Neural progenitor cell (in vitro differentiated cells): Measurements from ENCODE around the gene BICD1. TPM values are rescaled to one million over a fixed set of nuclear protein-coding genes. Genes with fewer than 3 reads are reported as not detected.

Experiments
- DNase-seq: peaks from one replicate; pipeline ENCODE4 v3.0.0-alpha.2; 2016; ENCODE audit warnings: low spot score
- H2AFZ ChIP-seq: fragments of 200-600 bp; sonication (generic); replicated peaks from 2 replicates; pipeline ENCODE4 v1.6.1; 2016; ENCODE audit warnings: antibody characterized with exemption
- H3F3A ChIP-seq: fragments of 200-600 bp; sonication (generic); 2 replicates; pipeline ENCODE4 v1.6.1; 2016; ENCODE audit warnings: antibody characterized with exemption, low read depth
- H3K27ac ChIP-seq: fragments of 200-600 bp; sonication (generic); 2 replicates; pipeline ENCODE4 v1.5.1; 2016; ENCODE audit warnings: mild to moderate bottlenecking
- H3K27me3 ChIP-seq: fragments of 200-600 bp; sonication (generic); 2 replicates; pipeline ENCODE4 v1.6.1; 2016; ENCODE audit warnings: mild to moderate bottlenecking, moderate library complexity
- H3K36me3 ChIP-seq: fragments of 200-600 bp; sonication (generic); 2 replicates; pipeline ENCODE4 v1.5.1; 2016
- H3K4me1 ChIP-seq: fragments of 200-600 bp; sonication (generic); 2 replicates; pipeline ENCODE4 v1.6.1; 2016; ENCODE audit warnings: mixed run types
- H3K4me2 ChIP-seq: fragments of 200-600 bp; sonication (generic); 2 replicates; pipeline ENCODE4 v1.6.1; 2016
- H3K4me3 ChIP-seq: fragments of 200-600 bp; sonication (generic); 2 replicates; pipeline ENCODE4 v1.5.1; 2016
- H3K79me2 ChIP-seq: fragments of 200-600 bp; sonication (generic); 2 replicates; pipeline ENCODE4 v1.6.1; 2016; ENCODE audit warnings: low read depth
- H3K9ac ChIP-seq: fragments of 200-600 bp; sonication (generic); 2 replicates; pipeline ENCODE4 v1.6.1; 2016
- H3K9me3 ChIP-seq: fragments of 200-600 bp; sonication (generic); 2 replicates; pipeline ENCODE4 v1.5.1; 2016; ENCODE audit warnings: low read depth
- H4K20me1 ChIP-seq: fragments of 200-600 bp; sonication (generic); 2 replicates; pipeline ENCODE4 v1.6.1; 2016; ENCODE audit warnings: low read depth
- H3K27ac Mint-ChIP-seq: 3 replicates; pipeline ENCODE4 v1.8.0; 2021; ENCODE audit warnings: mixed read lengths
- H3K27me3 Mint-ChIP-seq: 2 replicates; pipeline ENCODE4 v1.8.0; 2022; ENCODE audit warnings: low read depth, mild to moderate bottlenecking, inconsistent platforms, moderate library complexity, mixed read lengths; ENCODE audit not compliant: insufficient read depth
- H3K36me3 Mint-ChIP-seq: 3 replicates; pipeline ENCODE4 v1.8.0; 2021; ENCODE audit warnings: mixed read lengths
- H3K4me1 Mint-ChIP-seq: 3 replicates; pipeline ENCODE4 v1.8.0; 2021; ENCODE audit warnings: mixed read lengths
- H3K4me3 Mint-ChIP-seq: 3 replicates; pipeline ENCODE4 v1.8.0; 2021; ENCODE audit warnings: mild to moderate bottlenecking, moderate library complexity, mixed read lengths
- H3K9me3 Mint-ChIP-seq: 3 replicates; pipeline ENCODE4 v1.8.0; 2020; ENCODE audit warnings: mixed read lengths
- CTCF ChIP-seq: fragments of 200-600 bp; sonication (generic); IDR thresholded peaks from 2 replicates; pipeline ENCODE4 v1.5.1; 2017; ENCODE audit warnings: antibody characterized with exemption, mild to moderate bottlenecking
- EZH2 ChIP-seq: fragments of 200-600 bp; sonication (generic); IDR thresholded peaks from 2 replicates; pipeline ENCODE4 v1.6.1; 2017; ENCODE audit warnings: antibody characterized with exemption, mild to moderate bottlenecking, moderate library complexity
- EZH2phosphoT487 ChIP-seq: fragments of 200-600 bp; sonication (generic); IDR thresholded peaks from 2 replicates; pipeline ENCODE4 v1.6.1; 2017; ENCODE audit warnings: antibody characterized with exemption
- total RNA-seq: library from RNA; depleted of rRNA; stranded (reverse); fragments of >200 nt; gene quantifications from 2 replicates; pipeline ENCODE4 v1.2.3, GENCODE V29; 2015; ENCODE audit warnings: low replicate concordance

The BICD1 gene
- total RNA-seq, 1 donor from 2014 or later, result 23.6 TPM

GRCh38 chr12:32074432-32074831 lies 32.2 kb upstream of the BICD1 start:
- no peaks in the 10 kb centered on the region for H3K79me2 ChIP-seq
- no peaks in the 10 kb centered on the region for H3K36me3 ChIP-seq
- H3K27ac Mint-ChIP-seq, result no peak overlapping the region
- H2AFZ ChIP-seq, result no peak overlapping the region
- H3K4me2 ChIP-seq, result no peak overlapping the region
- peaks cover 17% of the 10 kb centered on the region for H3K9me3 Mint-ChIP-seq
- H3K9me3 ChIP-seq, result no peaks in the 10 kb centered on the region
- H3K4me3 ChIP-seq, result no peak overlapping the region
- H3K36me3 Mint-ChIP-seq, result no peaks in the 10 kb centered on the region
- H3K27ac ChIP-seq, result no peak overlapping the region
- H3K4me1 ChIP-seq, result peaks cover 11% of the 10 kb centered on the region
- no peak for DNase-seq
- H3K4me3 Mint-ChIP-seq, result no peak overlapping the region
- no peaks in the 10 kb centered on the region for H3F3A ChIP-seq
- TF ChIP-seq EZH2 (no peak), CTCF (no peak), EZH2phosphoT487 (no peak)
- H3K9ac ChIP-seq, result no peak overlapping the region
- no peaks in the 10 kb centered on the region for H3K27me3 ChIP-seq
- H3K4me1 Mint-ChIP-seq, result no peaks in the 10 kb centered on the region
- H3K27me3 Mint-ChIP-seq, result peaks cover 4% of the 10 kb centered on the region
- no peaks in the 10 kb centered on the region for H4K20me1 ChIP-seq

GRCh38 chr12:32076941-32077340 lies 29.7 kb upstream of the BICD1 start:
- no peak overlapping the region for H3K4me3 Mint-ChIP-seq
- Histone ChIP-seq H3K9ac (no peak overlapping the region), H4K20me1 (no peaks in the 10 kb centered on the region), H3K27ac (no peak overlapping the region), H3K9me3 (no peaks in the 10 kb centered on the region), H3K79me2 (no peaks in the 10 kb centered on the region), H3K4me3 (no peak overlapping the region), H3F3A (no peaks in the 10 kb centered on the region), H3K4me1 (peaks cover 9% of the 10 kb centered on the region), H3K36me3 (no peaks in the 10 kb centered on the region), H2AFZ (peak overlapping the region; percentile 42), H3K27me3 (no peaks in the 10 kb centered on the region), H3K4me2 (no peak overlapping the region)
- no peak overlapping the region for H3K27ac Mint-ChIP-seq
- DNase-seq, result no peak
- peaks cover 3% of the 10 kb centered on the region for H3K4me1 Mint-ChIP-seq
- no peak for TF ChIP-seq EZH2phosphoT487
- no peak for TF ChIP-seq CTCF
- peaks cover 4% of the 10 kb centered on the region for H3K27me3 Mint-ChIP-seq
- no peaks in the 10 kb centered on the region for H3K36me3 Mint-ChIP-seq
- H3K9me3 Mint-ChIP-seq, result peaks cover 17% of the 10 kb centered on the region

GRCh38 chr12:32080435-32080834 lies 26.2 kb upstream of the BICD1 start:
- Histone ChIP-seq H3F3A (no peaks in the 10 kb centered on the region), H4K20me1 (no peaks in the 10 kb centered on the region), H3K27me3 (no peaks in the 10 kb centered on the region), H3K27ac (no peak overlapping the region), H3K9ac (no peak overlapping the region), H3K36me3 (no peaks in the 10 kb centered on the region), H3K79me2 (no peaks in the 10 kb centered on the region), H3K4me2 (no peak overlapping the region), H3K9me3 (no peaks in the 10 kb centered on the region), H3K4me3 (no peak overlapping the region), H2AFZ (no peak overlapping the region), H3K4me1 (peaks cover 9% of the 10 kb centered on the region)
- H3K36me3 Mint-ChIP-seq, result no peaks in the 10 kb centered on the region
- no peak overlapping the region for H3K4me3 Mint-ChIP-seq
- H3K27me3 Mint-ChIP-seq, result peaks cover 3% of the 10 kb centered on the region
- no peak for TF ChIP-seq CTCF
- H3K27ac Mint-ChIP-seq, result no peak overlapping the region
- peaks cover 3% of the 10 kb centered on the region for H3K4me1 Mint-ChIP-seq
- DNase-seq, result no peak
- no peaks in the 10 kb centered on the region for H3K9me3 Mint-ChIP-seq

GRCh38 chr12:32083489-32083888 lies 23.2 kb upstream of the BICD1 start:
- H3K27me3 ChIP-seq, result no peaks in the 10 kb centered on the region
- TF ChIP-seq EZH2, result no peak
- TF ChIP-seq EZH2phosphoT487, result no peak
- TF ChIP-seq CTCF, result no peak
- no peak for DNase-seq
- H3K79me2 ChIP-seq, result no peaks in the 10 kb centered on the region
- no peaks in the 10 kb centered on the region for H3K36me3 ChIP-seq
- no peak overlapping the region for H2AFZ ChIP-seq
- peaks cover 3% of the 10 kb centered on the region for H3K4me1 Mint-ChIP-seq
- H4K20me1 ChIP-seq, result no peaks in the 10 kb centered on the region
- H3K27ac Mint-ChIP-seq, result no peak overlapping the region
- peaks cover 4% of the 10 kb centered on the region for H3K4me1 ChIP-seq
- H3K9me3 ChIP-seq, result no peaks in the 10 kb centered on the region
- H3K4me3 Mint-ChIP-seq, result no peak overlapping the region
- peaks cover 7% of the 10 kb centered on the region for H3K27me3 Mint-ChIP-seq
- H3K4me2 ChIP-seq, result no peak overlapping the region
- no peaks in the 10 kb centered on the region for H3F3A ChIP-seq
- no peak overlapping the region for H3K4me3 ChIP-seq
- no peaks in the 10 kb centered on the region for H3K9me3 Mint-ChIP-seq
- no peaks in the 10 kb centered on the region for H3K36me3 Mint-ChIP-seq
- no peak overlapping the region for H3K27ac ChIP-seq
- H3K9ac ChIP-seq, result no peak overlapping the region
